SK-N-SH treated with all-trans-retinoic acid at 6 μM for 48 hours (cell line): ENCODE results near the gene GPSM3.

Source experiments
- ATAC-seq: fragments of 200-7000 bp; cut with Tn5 transposase; 3 replicates; pipeline ENCODE4 v1.9.1; 2020; ENCODE audit warnings: mild to moderate bottlenecking, moderate library complexity
- ARNTL ChIP-seq: fragments of 450-650 bp; formaldehyde crosslinking; IDR thresholded peaks from 2 replicates; pipeline ENCODE4 v1.5.0; 2020; ENCODE audit warnings: low read depth, mild to moderate bottlenecking, moderate library complexity, borderline replicate concordance
- CSDC2 ChIP-seq: fragments of 250-450 bp; sonication (Bioruptor Pico); IDR thresholded peaks from 2 replicates; pipeline ENCODE4 v1.5.0; 2020; ENCODE audit warnings: mild to moderate bottlenecking, moderate library complexity
- ESRRG ChIP-seq: fragments of 250-450 bp; sonication (Bioruptor Pico); IDR thresholded peaks from 2 replicates; pipeline ENCODE4 v1.6.1; 2021; ENCODE audit warnings: mild to moderate bottlenecking
- GLIS3 ChIP-seq: fragments of 250-450 bp; sonication (Bioruptor Pico); IDR thresholded peaks from 2 replicates; pipeline ENCODE4 v1.5.0; 2020; ENCODE audit warnings: mild to moderate bottlenecking, moderate library complexity
- ISL1 ChIP-seq: fragments of 250-450 bp; sonication (Bioruptor Pico); IDR thresholded peaks from 2 replicates; pipeline ENCODE4 v2.1.2; 2022; ENCODE audit warnings: mild to moderate bottlenecking, moderate library complexity
- OSR1 ChIP-seq: fragments of 250-450 bp; sonication (Bioruptor Pico); IDR thresholded peaks from 2 replicates; pipeline ENCODE4 v1.8.0; 2022; ENCODE audit warnings: moderate library complexity, mild to moderate bottlenecking, inconsistent platforms
- POU6F1 ChIP-seq: fragments of 250-450 bp; sonication (Bioruptor Pico); IDR thresholded peaks from 2 replicates; pipeline ENCODE4 v1.8.0; 2021; ENCODE audit warnings: low read depth, mild to moderate bottlenecking, moderate library complexity, borderline replicate concordance
- RARB ChIP-seq: fragments of 250-450 bp; sonication (Bioruptor Pico); IDR thresholded peaks from 2 replicates; pipeline ENCODE4 v1.8.0; 2021; ENCODE audit warnings: mild to moderate bottlenecking, moderate library complexity
- SNAI2 ChIP-seq: fragments of 250-450 bp; sonication (Bioruptor Pico); IDR thresholded peaks from 2 replicates; pipeline ENCODE4 v1.5.0; 2020; ENCODE audit warnings: mild to moderate bottlenecking, moderate library complexity
- TCF4 ChIP-seq: fragments of 250-450 bp; sonication (Bioruptor Pico); IDR thresholded peaks from 2 replicates; pipeline ENCODE4 v1.8.0; 2021; ENCODE audit warnings: mild to moderate bottlenecking, moderate library complexity, borderline replicate concordance
- TOX ChIP-seq: fragments of 250-450 bp; sonication (Bioruptor Pico); IDR thresholded peaks from 2 replicates; pipeline ENCODE4 v1.8.0; 2021; ENCODE audit warnings: mild to moderate bottlenecking, moderate library complexity, borderline replicate concordance
- TSHZ2 ChIP-seq: fragments of 250-450 bp; sonication (Bioruptor Pico); IDR thresholded peaks from 2 replicates; pipeline ENCODE4 v1.5.0; 2020; ENCODE audit warnings: mild to moderate bottlenecking, moderate library complexity
- ZC3H10 ChIP-seq: fragments of 250-450 bp; sonication (Bioruptor Pico); IDR thresholded peaks from 2 replicates; pipeline ENCODE4 v1.5.1; 2021; ENCODE audit warnings: mild to moderate bottlenecking, moderate library complexity
- ZFP3 ChIP-seq: fragments of 250-450 bp; sonication (Bioruptor Pico); IDR thresholded peaks from 2 replicates; pipeline ENCODE4 v1.5.0; 2020; ENCODE audit warnings: mild to moderate bottlenecking, moderate library complexity
- ZFP30 ChIP-seq: fragments of 450-650 bp; formaldehyde crosslinking; IDR thresholded peaks from 2 replicates; pipeline ENCODE4 v1.5.0; 2022; ENCODE audit warnings: mild to moderate bottlenecking, moderate library complexity
- ZNF70 ChIP-seq: fragments of 450-650 bp; formaldehyde crosslinking; IDR thresholded peaks from 2 replicates; pipeline ENCODE4 v1.5.0; 2020; ENCODE audit warnings: mild to moderate bottlenecking, moderate library complexity
- ZNF8 ChIP-seq: fragments of 450-650 bp; formaldehyde crosslinking; IDR thresholded peaks from 2 replicates; pipeline ENCODE4 v1.5.0; 2020; ENCODE audit warnings: mild to moderate bottlenecking, moderate library complexity
- TF ChIP-seq, protein P1 (sequence below): fragments of 250-450 bp; sonication (Bioruptor Pico); IDR thresholded peaks from 2 replicates; pipeline ENCODE4 v1.8.0; 2020; ENCODE audit warnings: mild to moderate bottlenecking, moderate library complexity, borderline replicate concordance
- TF ChIP-seq, protein P2 (sequence below): fragments of 250-450 bp; sonication (Bioruptor Pico); IDR thresholded peaks from 2 replicates; pipeline ENCODE4 v1.5.1; 2020; ENCODE audit warnings: low read depth, mild to moderate bottlenecking, moderate library complexity

The GPSM3 gene

DNA sequence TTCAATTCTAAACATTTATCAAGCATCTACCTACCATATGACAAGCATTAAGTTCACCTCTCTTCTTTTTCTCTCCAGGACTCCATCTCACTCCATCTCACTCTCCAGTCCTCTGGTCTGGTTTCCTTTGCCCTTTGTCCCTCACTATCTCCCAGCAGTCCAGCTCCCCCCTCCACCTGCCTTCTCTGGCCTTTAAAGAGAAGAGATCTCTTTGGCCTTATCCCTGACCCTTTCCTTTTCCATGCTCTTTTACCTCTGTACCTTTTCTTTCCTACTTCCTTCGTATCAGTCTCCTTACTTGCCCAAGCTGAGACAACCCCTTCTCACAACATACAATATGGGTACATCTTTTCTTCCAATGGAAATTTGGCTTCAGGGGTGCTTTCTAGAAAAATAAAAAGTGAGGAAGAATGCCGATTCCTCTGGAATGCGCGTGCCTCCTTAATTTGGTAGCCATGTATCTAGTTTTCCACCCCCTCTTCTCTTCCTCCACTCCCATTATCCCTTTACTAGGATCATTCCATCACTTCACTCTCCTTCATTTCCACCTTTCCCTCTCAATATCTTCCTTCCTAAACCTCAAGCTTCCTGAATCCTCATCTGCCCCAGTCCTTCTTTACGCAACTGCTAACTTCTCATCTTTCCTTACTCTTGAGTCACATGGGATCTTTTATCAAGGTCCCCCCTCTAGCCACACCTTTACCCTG lies 15.8 kb downstream of the GPSM3 start:
- TF ChIP-seq ZNF8 (CRISPR knock-in tag): no peak
- TF ChIP-seq OSR1 (CRISPR knock-in tag): no peak
- no peak for TF ChIP-seq TCF4 (CRISPR knock-in tag)
- TF ChIP-seq TSHZ2 (CRISPR knock-in tag): no peak
- TF ChIP-seq ZC3H10: no peak
- TF ChIP-seq ARNTL (CRISPR knock-in tag): no peak
- no peak; the same call in 2 of the 3 replicates for ATAC-seq

DNA sequence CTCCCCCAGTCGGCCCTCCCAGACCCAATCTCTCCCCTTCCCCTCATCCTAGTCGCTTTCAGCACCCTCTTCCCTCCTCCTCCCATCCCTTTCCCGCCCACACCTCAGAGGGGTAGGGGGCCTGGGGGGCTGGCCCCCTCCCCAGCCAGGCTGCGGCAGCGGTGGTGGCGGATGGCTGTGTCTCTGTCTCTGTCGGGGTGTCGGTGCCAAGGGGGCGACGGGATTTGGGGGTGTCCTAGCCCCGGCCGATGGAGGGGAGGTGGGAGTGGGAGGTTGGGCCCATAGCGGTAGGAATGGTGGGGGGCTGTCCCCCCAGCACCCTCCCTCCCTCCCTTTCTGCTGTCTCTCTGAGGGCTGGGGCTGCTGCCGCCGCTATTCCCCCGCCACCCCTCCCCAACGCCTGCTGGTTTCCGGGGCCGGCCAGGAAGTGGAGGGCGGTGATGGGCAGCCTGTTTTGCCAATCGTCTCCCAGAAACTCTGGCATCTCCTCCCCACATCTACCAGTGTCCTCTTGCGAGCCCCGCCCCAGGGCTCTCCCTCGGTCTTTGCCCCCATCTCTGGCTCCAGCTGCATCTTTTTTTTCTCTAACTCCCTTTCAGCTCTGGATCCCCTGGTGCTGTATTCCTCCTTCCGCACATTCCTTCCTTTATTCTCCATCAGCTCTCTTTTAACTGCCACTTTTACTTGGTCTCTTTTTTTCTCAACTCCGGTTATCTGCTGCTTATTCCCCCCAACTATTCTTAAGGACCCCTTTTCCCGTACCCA lies 16.6 kb downstream of the GPSM3 start, which contains the start of gene AGPAT1:
Gene AGPAT1 (minus strand): TSS at position 374 of the 765 bp plus-strand sequence. CDS start 4,588 bp downstream, outside the sequence.
- ATAC-seq: peak; percentile 77
- TF ChIP-seq, protein P1, sequence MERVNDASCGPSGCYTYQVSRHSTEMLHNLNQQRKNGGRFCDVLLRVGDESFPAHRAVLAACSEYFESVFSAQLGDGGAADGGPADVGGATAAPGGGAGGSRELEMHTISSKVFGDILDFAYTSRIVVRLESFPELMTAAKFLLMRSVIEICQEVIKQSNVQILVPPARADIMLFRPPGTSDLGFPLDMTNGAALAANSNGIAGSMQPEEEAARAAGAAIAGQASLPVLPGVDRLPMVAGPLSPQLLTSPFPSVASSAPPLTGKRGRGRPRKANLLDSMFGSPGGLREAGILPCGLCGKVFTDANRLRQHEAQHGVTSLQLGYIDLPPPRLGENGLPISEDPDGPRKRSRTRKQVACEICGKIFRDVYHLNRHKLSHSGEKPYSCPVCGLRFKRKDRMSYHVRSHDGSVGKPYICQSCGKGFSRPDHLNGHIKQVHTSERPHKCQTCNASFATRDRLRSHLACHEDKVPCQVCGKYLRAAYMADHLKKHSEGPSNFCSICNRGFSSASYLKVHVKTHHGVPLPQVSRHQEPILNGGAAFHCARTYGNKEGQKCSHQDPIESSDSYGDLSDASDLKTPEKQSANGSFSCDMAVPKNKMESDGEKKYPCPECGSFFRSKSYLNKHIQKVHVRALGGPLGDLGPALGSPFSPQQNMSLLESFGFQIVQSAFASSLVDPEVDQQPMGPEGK (CRISPR knock-in tag): peak; percentile 14; the same call in 1 of the 2 replicates
- no peak for TF ChIP-seq CSDC2 (CRISPR knock-in tag)

GRCh38 chr6:32175322-32175710 lies 17.1 kb downstream of the GPSM3 start:
- no peak for ATAC-seq
- no peak for TF ChIP-seq RARB
- no peak for TF ChIP-seq ZFP30 (CRISPR knock-in tag)
- TF ChIP-seq ZFP3 (CRISPR knock-in tag): no peak
- TF ChIP-seq GLIS3 (CRISPR knock-in tag): no peak
- no peak for TF ChIP-seq OSR1 (CRISPR knock-in tag)
- TF ChIP-seq, protein P2, sequence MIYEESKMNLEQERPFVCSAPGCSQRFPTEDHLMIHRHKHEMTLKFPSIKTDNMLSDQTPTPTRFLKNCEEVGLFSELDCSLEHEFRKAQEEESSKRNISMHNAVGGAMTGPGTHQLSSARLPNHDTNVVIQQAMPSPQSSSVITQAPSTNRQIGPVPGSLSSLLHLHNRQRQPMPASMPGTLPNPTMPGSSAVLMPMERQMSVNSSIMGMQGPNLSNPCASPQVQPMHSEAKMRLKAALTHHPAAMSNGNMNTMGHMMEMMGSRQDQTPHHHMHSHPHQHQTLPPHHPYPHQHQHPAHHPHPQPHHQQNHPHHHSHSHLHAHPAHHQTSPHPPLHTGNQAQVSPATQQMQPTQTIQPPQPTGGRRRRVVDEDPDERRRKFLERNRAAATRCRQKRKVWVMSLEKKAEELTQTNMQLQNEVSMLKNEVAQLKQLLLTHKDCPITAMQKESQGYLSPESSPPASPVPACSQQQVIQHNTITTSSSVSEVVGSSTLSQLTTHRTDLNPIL: no peak
- no peak for TF ChIP-seq ZNF8 (CRISPR knock-in tag)
- TF ChIP-seq ZC3H10: no peak
- TF ChIP-seq ISL1 (CRISPR knock-in tag): no peak
- TF ChIP-seq, protein P1 (CRISPR knock-in tag): no peak
- TF ChIP-seq TOX: no peak
- no peak for TF ChIP-seq ZNF70
- TF ChIP-seq ESRRG (CRISPR knock-in tag): no peak
- no peak for TF ChIP-seq ARNTL (CRISPR knock-in tag)
- TF ChIP-seq POU6F1 (CRISPR knock-in tag): no peak
- TF ChIP-seq SNAI2: no peak
- TF ChIP-seq TCF4 (CRISPR knock-in tag): no peak
